HG03064 (cell line): ENCODE data around the gene LAMB1.
"Not testable (repeated sequence)": the region's sequence is repeated elsewhere in the genome, so short reads cannot be mapped to it uniquely, and the experiment has no call there.

Source experiments
- ATAC-seq: cut with Tn5 transposase; IDR thresholded peaks from one replicate; pipeline ENCODE4 v1.9.1; 2021; ENCODE audit warnings: low read depth; ENCODE audit not compliant: unreplicated experiment

Gene LAMB1

GRCh38 chr7:107924841-107925504 is 78.0 kb downstream of the LAMB1 start:
- peak; percentile 93 for ATAC-seq

- no peak for ATAC-seq
Measured at GRCh38 chr7:107922886-107923285, 80.1 kb downstream of the LAMB1 start.

- ATAC-seq, result not testable (repeated sequence)
Measured at GRCh38 chr7:107921826-107922225, 81.1 kb downstream of the LAMB1 start.

GRCh38 chr7:107920048-107920772 is 82.8 kb downstream of the LAMB1 start:
- no peak for ATAC-seq

- ATAC-seq, result no peak
Measured at GRCh38 chr7:107918948-107919347, 84.0 kb downstream of the LAMB1 start.

- peak; percentile 72 for ATAC-seq
Measured at GRCh38 chr7:107917763-107918651, 85.0 kb downstream of the LAMB1 start.

- ATAC-seq, result no peak
Measured at GRCh38 chr7:107915541-107915940, 87.4 kb downstream of the LAMB1 start.

- ATAC-seq, result no peak
Measured at GRCh38 chr7:107914831-107915230, 88.1 kb downstream of the LAMB1 start.

GRCh38 chr7:107913851-107914250 is 89.1 kb downstream of the LAMB1 start:
- no peak for ATAC-seq

- ATAC-seq, result no peak
Measured at GRCh38 chr7:107911981-107912380, 91.0 kb downstream of the LAMB1 start.

- ATAC-seq, result no peak
Measured at GRCh38 chr7:107909445-107909844, 93.5 kb downstream of the LAMB1 start.

- no peak for ATAC-seq
Measured at GRCh38 chr7:107907790-107908189, 95.2 kb downstream of the LAMB1 start.

GRCh38 chr7:107902381-107902780 is 100.6 kb downstream of the LAMB1 start:
- ATAC-seq, result no peak

GRCh38 chr7:107900496-107901015 is 102.4 kb downstream of the LAMB1 start:
- ATAC-seq, result no peak

- ATAC-seq, result no peak
Measured at GRCh38 chr7:107898997-107899594, 103.9 kb downstream of the LAMB1 start.

- ATAC-seq, result not testable (repeated sequence)
Measured at GRCh38 chr7:107892367-107892741, 110.6 kb downstream of the LAMB1 start.

- ATAC-seq, result peak; percentile 19
Measured at GRCh38 chr7:107891636-107892366, 111.2 kb downstream of the LAMB1 start.

GRCh38 chr7:107890962-107891635 is 111.9 kb downstream of the LAMB1 start, which contains the start of gene DLD:
DLD (plus strand) TSS chr7:107891183; CDS start chr7:107891251, 68 bp downstream.
- ATAC-seq, result peak; percentile 99

GRCh38 chr7:107890493-107890961 is 112.4 kb downstream of the LAMB1 start:
- no peak for ATAC-seq
